Hepatic stellate cell (primary cell): ENCODE data around the gene CCR7.
"Not testable (repeated sequence)": the region's sequence is repeated elsewhere in the genome, so short reads cannot be mapped to it uniquely, and the experiment has no call there.

Experiments
- DNase-seq: peaks from one replicate; pipeline ENCODE4 v3.0.0; 2011; ENCODE audit warnings: low spot score

The CCR7 gene

GRCh38 chr17:40597556-40598300 lies 32.5 kb upstream of the CCR7 start:
- no peak for DNase-seq

- DNase-seq = no peak
Observed at GRCh38 chr17:40597156-40597555, 31.9 kb upstream of the CCR7 start.

- no peak for DNase-seq
Observed at GRCh38 chr17:40596261-40596919, 31.1 kb upstream of the CCR7 start.

- DNase-seq = no peak
Observed at GRCh38 chr17:40590742-40591141, 25.5 kb upstream of the CCR7 start.

GRCh38 chr17:40588552-40588951 lies 23.3 kb upstream of the CCR7 start:
- no peak for DNase-seq

- DNase-seq = not testable (repeated sequence)
Observed at GRCh38 chr17:40586264-40586663, 21.0 kb upstream of the CCR7 start.

- not testable (repeated sequence) for DNase-seq
Observed at GRCh38 chr17:40584950-40585349, 19.7 kb upstream of the CCR7 start.

GRCh38 chr17:40582328-40582901 lies 17.1 kb upstream of the CCR7 start:
- no peak for DNase-seq

- no peak for DNase-seq
Observed at GRCh38 chr17:40580140-40580539, 14.9 kb upstream of the CCR7 start.

GRCh38 chr17:40579471-40579870 lies 14.2 kb upstream of the CCR7 start:
- no peak for DNase-seq

GRCh38 chr17:40577611-40578065 lies 12.4 kb upstream of the CCR7 start:
- no peak for DNase-seq

- DNase-seq = no peak
Observed at GRCh38 chr17:40576113-40576740, 11.0 kb upstream of the CCR7 start.

- DNase-seq = no peak
Observed at GRCh38 chr17:40574292-40574691, 9.0 kb upstream of the CCR7 start.

- not testable (repeated sequence) for DNase-seq
Observed at GRCh38 chr17:40572245-40572993, 7.1 kb upstream of the CCR7 start.

- no peak for DNase-seq
Observed at GRCh38 chr17:40568074-40568836, 3.0 kb upstream of the CCR7 start.

GRCh38 chr17:40567377-40567776 lies 2.1 kb upstream of the CCR7 start:
- DNase-seq = no peak

GRCh38 chr17:40565769-40566409 lies 617 bp upstream of the CCR7 start:
- no peak for DNase-seq

GRCh38 chr17:40564195-40564882 lies 933 bp downstream of the CCR7 start:
- DNase-seq = no peak

- DNase-seq = no peak
Observed at GRCh38 chr17:40563220-40564052, 1.8 kb downstream of the CCR7 start.
